Activated naive CD4-positive, alpha-beta T cell treated with anti-CD3 and anti-CD28 coated beads for 36 hours (primary cell): Measurements from ENCODE around the gene ERCC3. TPM values are rescaled to one million over a fixed set of nuclear protein-coding genes. Genes with fewer than 3 reads are reported as not detected.
"Not testable (repeated sequence)": the region's sequence is repeated elsewhere in the genome, so short reads cannot be mapped to it uniquely, and the experiment has no call there.

Experiments
- CTCF ChIA-PET: fragments of 350-600 bp; sonication (Branson Sonifier 250); formaldehyde crosslinking; loops from one replicate; lab custom pipeline; 2021; ENCODE audit warnings: antibody characterized with exemption; lab: Charles Lee
- DNase-seq: peaks from one replicate; pipeline ENCODE4 v3.0.0-alpha.2; 2020
- H3K27ac Mint-ChIP-seq: one replicate; pipeline ENCODE4 v1.8.0; 2021; ENCODE audit warnings: mild to moderate bottlenecking, mixed read lengths
- H3K27me3 Mint-ChIP-seq: one replicate; pipeline ENCODE4 v1.8.0; 2021; ENCODE audit warnings: low read depth, mixed read lengths
- H3K36me3 Mint-ChIP-seq: one replicate; pipeline ENCODE4 v1.8.0; 2021; ENCODE audit warnings: low read depth, mixed read lengths
- H3K4me1 Mint-ChIP-seq: one replicate; pipeline ENCODE4 v1.8.0; 2021; ENCODE audit warnings: low read depth, mixed read lengths
- H3K4me3 Mint-ChIP-seq: one replicate; pipeline ENCODE4 v1.8.0; 2021; ENCODE audit warnings: mild to moderate bottlenecking, moderate library complexity, mixed read lengths
- H3K9me3 Mint-ChIP-seq: one replicate; pipeline ENCODE4 v1.8.0; 2021; ENCODE audit warnings: mixed read lengths
- intact Hi-C: fragments of 100-400 bp; cut with micrococcal nuclease; formaldehyde crosslinking; loops from one replicate; pipeline ENCODE4 v1.15.1; 2023
- total RNA-seq, 2 experiments: library from RNA; stranded (reverse); gene quantifications; one replicate each; pipeline ENCODE4 v1.2.3, GENCODE V29; 2021

ERCC3 gene
- total RNA-seq, 2 experiments from 2014 or later, result 37.0 to 41.1 TPM

- Mint-ChIP-seq H3K27me3 (peaks cover 54% of the 10 kb centered on the region), H3K4me1 (peaks cover 11% of the 10 kb centered on the region), H3K27ac (no peak overlapping the region), H3K36me3 (peaks cover 1% of the 10 kb centered on the region), H3K4me3 (peak overlapping the region; percentile 73), H3K9me3 (no peaks in the 10 kb centered on the region)
- CTCF ChIA-PET, result no interaction called here
- intact Hi-C loops, result no loop called here
- DNase-seq, result no peak
Measured at GRCh38 chr2:127220768-127221527, 73.0 kb downstream of the ERCC3 start.

GRCh38 chr2:127220102-127220767 is 73.7 kb downstream of the ERCC3 start, which contains the start of gene CYP27C1:
TSS of gene CYP27C1 (minus strand) at chr2:127220299. CDS start at chr2:127220270, 29 bp downstream.
- H3K27ac Mint-ChIP-seq, result no peak within 1 kb of the TSS
- peaks cover 55% of the 10 kb centered on the region for H3K27me3 Mint-ChIP-seq
- peak; percentile 21 for DNase-seq
- H3K4me3 Mint-ChIP-seq, result peak within 1 kb of the TSS; percentile 73
- intact Hi-C loops, result no loop called here
- no peaks in the 10 kb centered on the region for H3K9me3 Mint-ChIP-seq
- H3K4me1 Mint-ChIP-seq, result peaks cover 11% of the 10 kb centered on the region
- CTCF ChIA-PET, result no interaction called here
- H3K36me3 Mint-ChIP-seq, result peaks cover 1% of the 10 kb centered on the region

- peaks cover 1% of the 10 kb centered on the region for H3K36me3 Mint-ChIP-seq
- CTCF ChIA-PET, result interaction anchor here (0.7 kb wide), 1 partner anchor 22 kb away, joined by 3 read pairs; no protein-coding TSS in a partner anchor
- H3K27ac Mint-ChIP-seq, result no peak overlapping the region
- H3K27me3 Mint-ChIP-seq, result peaks cover 55% of the 10 kb centered on the region
- peak overlapping the region; percentile 42 for H3K4me3 Mint-ChIP-seq
- no peaks in the 10 kb centered on the region for H3K9me3 Mint-ChIP-seq
- intact Hi-C loops, result no loop called here
- H3K4me1 Mint-ChIP-seq, result peaks cover 11% of the 10 kb centered on the region
- DNase-seq, result no peak
Measured at GRCh38 chr2:127219171-127220070, 74.5 kb downstream of the ERCC3 start.

GRCh38 chr2:127218812-127219170 is 75.2 kb downstream of the ERCC3 start:
- Mint-ChIP-seq H3K4me1 (peaks cover 11% of the 10 kb centered on the region), H3K27ac (no peak overlapping the region)

DNA sequence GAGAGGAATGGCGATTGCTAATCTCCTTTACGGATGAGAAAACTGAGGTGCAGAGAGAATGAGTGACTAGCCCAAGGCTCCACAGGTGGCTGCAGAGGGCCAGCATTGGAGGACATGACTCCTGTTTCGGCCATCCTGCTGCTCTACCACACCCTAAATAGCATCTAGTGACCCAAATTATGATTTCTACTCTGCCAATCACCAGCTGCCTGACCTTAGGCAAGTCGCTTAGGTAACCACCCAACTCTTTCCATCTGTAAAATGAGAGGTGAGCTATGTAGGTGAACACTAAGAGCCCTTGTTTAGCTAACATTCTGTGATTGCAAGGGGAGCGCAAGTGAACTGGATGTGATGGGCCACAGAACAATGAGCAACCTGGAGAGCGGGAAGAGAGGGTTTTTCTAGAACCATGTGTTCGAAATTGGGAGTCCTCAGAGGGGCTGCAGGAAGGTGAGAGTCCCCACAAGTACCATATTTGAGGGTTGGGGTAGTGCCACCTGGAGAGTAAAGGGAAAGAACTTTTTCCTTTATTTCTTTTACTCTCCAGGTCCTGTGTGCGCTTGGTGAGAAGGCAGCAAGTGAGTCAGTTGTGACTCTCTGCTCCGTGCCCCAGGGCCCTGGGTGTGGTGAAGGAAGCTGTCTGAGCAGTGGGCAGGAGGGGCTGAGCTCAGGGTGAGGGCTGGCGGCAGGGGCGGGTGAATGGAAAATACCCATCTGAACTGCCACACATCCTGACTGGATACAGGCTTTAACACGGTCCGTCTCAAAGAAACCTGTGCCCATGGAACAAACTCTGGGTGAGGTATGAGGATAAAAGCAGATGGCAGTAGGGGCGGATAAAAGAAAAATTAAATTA is 76.2 kb downstream of the ERCC3 start:
- H3K4me3 Mint-ChIP-seq, result no peak overlapping the region
- peaks cover 54% of the 10 kb centered on the region for H3K27me3 Mint-ChIP-seq
- H3K27ac Mint-ChIP-seq, result no peak overlapping the region
- H3K4me1 Mint-ChIP-seq, result peaks cover 11% of the 10 kb centered on the region
- peaks cover 1% of the 10 kb centered on the region for H3K36me3 Mint-ChIP-seq
- no peaks in the 10 kb centered on the region for H3K9me3 Mint-ChIP-seq
- CTCF ChIA-PET, result interaction anchor here (1.0 kb wide), 1 partner anchor 13 kb away, joined by 3 read pairs; no protein-coding TSS in a partner anchor
- DNase-seq, result no peak
- intact Hi-C loops, result no loop called here

More at GRCh38 chr2:127218812-127219170, 75.2 kb downstream of the ERCC3 start:
- peaks cover 1% of the 10 kb centered on the region for H3K36me3 Mint-ChIP-seq
- no peaks in the 10 kb centered on the region for H3K9me3 Mint-ChIP-seq
- CTCF ChIA-PET, result interaction anchor here (0.7 kb wide), 1 partner anchor 22 kb away, joined by 3 read pairs; no protein-coding TSS in a partner anchor
- H3K4me3 Mint-ChIP-seq, result peak overlapping the region; percentile 42
- intact Hi-C loops, result no loop called here
- no peak for DNase-seq
- peaks cover 52% of the 10 kb centered on the region for H3K27me3 Mint-ChIP-seq

GRCh38 chr2:127216593-127216992 is 77.4 kb downstream of the ERCC3 start:
- H3K27ac Mint-ChIP-seq, result no peak overlapping the region
- H3K27me3 Mint-ChIP-seq, result peaks cover 57% of the 10 kb centered on the region
- DNase-seq, result no peak
- no peak overlapping the region for H3K4me3 Mint-ChIP-seq
- CTCF ChIA-PET, result interaction anchor here (1.0 kb wide), 1 partner anchor 19 kb away, joined by 4 read pairs; no protein-coding TSS in a partner anchor
- H3K9me3 Mint-ChIP-seq, result no peaks in the 10 kb centered on the region
- intact Hi-C loops, result no loop called here
- peaks cover 1% of the 10 kb centered on the region for H3K36me3 Mint-ChIP-seq
- peaks cover 11% of the 10 kb centered on the region for H3K4me1 Mint-ChIP-seq

DNA sequence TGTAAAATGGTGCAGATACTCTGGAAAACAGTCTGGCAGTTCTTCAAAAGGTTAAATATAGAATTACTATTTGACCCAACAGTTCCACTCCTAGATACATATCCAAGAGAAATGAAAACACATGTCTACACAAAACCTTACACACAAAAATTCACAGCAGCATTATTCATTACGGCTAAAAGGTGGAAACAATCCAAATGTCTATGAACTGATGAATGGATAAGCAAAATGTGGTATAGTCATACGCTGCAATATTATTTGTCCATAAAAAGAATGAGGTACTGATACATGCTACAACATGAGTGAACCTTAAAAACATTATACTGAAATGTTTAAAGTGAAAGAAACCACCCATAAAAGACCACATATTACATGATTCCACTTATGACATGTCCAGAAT is 77.8 kb downstream of the ERCC3 start:
- CTCF ChIA-PET, result interaction anchor here (1.0 kb wide), 1 partner anchor 19 kb away, joined by 4 read pairs; no protein-coding TSS in a partner anchor
- no peak for DNase-seq
- intact Hi-C loops, result no loop called here
- H3K4me3 Mint-ChIP-seq, result no peak overlapping the region
- H3K27me3 Mint-ChIP-seq, result peaks cover 58% of the 10 kb centered on the region
- H3K4me1 Mint-ChIP-seq, result peaks cover 11% of the 10 kb centered on the region
- no peak overlapping the region for H3K27ac Mint-ChIP-seq
- peaks cover 1% of the 10 kb centered on the region for H3K36me3 Mint-ChIP-seq
- H3K9me3 Mint-ChIP-seq, result no peaks in the 10 kb centered on the region

- H3K4me1 Mint-ChIP-seq, DNase-seq, H3K9me3 Mint-ChIP-seq, intact Hi-C loops, H3K36me3 Mint-ChIP-seq, H3K4me3 Mint-ChIP-seq, H3K27ac Mint-ChIP-seq, CTCF ChIA-PET: not testable (repeated sequence)
- peaks cover 61% of the 10 kb centered on the region for H3K27me3 Mint-ChIP-seq
Measured at GRCh38 chr2:127214201-127214600, 79.7 kb downstream of the ERCC3 start.

- H3K27me3 Mint-ChIP-seq, result peaks cover 38% of the 10 kb centered on the region
- CTCF ChIA-PET, result interaction anchor here (1.7 kb wide), 1 partner anchor 11 kb away, joined by 4 read pairs; no protein-coding TSS in a partner anchor
Measured at GRCh38 chr2:127208313-127208712, 85.6 kb downstream of the ERCC3 start.

More at GRCh38 chr2:127208313-127208712, 85.6 kb downstream of the ERCC3 start:
- DNase-seq, result no peak
- intact Hi-C loops, result no loop called here
- H3K27ac Mint-ChIP-seq, result no peak overlapping the region
- no peaks in the 10 kb centered on the region for H3K4me1 Mint-ChIP-seq
- no peaks in the 10 kb centered on the region for H3K36me3 Mint-ChIP-seq
- H3K4me3 Mint-ChIP-seq, result no peak overlapping the region
- no peaks in the 10 kb centered on the region for H3K9me3 Mint-ChIP-seq
